WI38 (cell line): ENCODE data around the gene UBQLNL.

Experiments used
- H3K4me3 ChIP-seq: 2 replicates; pipeline ENCODE4 v1.5.1; 2011; ENCODE audit warnings: low read depth, mild to moderate bottlenecking, control low read depth, low read length
- CTCF ChIP-seq: IDR thresholded peaks from 2 replicates; pipeline ENCODE4 v1.5.1; 2012; ENCODE audit warnings: low read depth, mild to moderate bottlenecking, control low read depth, low read length

Gene UBQLNL

GRCh38 chr11:5467527-5467926 lies 49.0 kb downstream of the UBQLNL start:
- H3K4me3 ChIP-seq, result no peak overlapping the region
- TF ChIP-seq CTCF, result no peak
